HEK293 (cell line): ENCODE measurements around the gene IGSF9B.

ENCODE experiments used
- CTCF ChIA-PET: fragments of 350-600 bp; formaldehyde crosslinking; extraction: SDS; loops from one replicate; lab custom pipeline; 2021; ENCODE audit warnings: antibody characterized with exemption; lab: Yijun Ruan, JAX
- POLR2A ChIA-PET: fragments of 300-600 bp; formaldehyde crosslinking; extraction: SDS; loops from one replicate; lab custom pipeline; 2020; ENCODE audit warnings: antibody characterized with exemption, inconsistent platforms; lab: Yijun Ruan, JAX
- H3K27ac ChIP-seq: fragments of 200-500 bp; sonication (Bioruptor generic); 2 replicates; pipeline ENCODE4 v1.5.1; 2014; ENCODE audit warnings: low read depth, low read length, control low read depth, inconsistent platforms; ENCODE audit errors: extremely low read depth
- H3K36me3 ChIP-seq, 2 experiments: fragments of 200-500 bp in 1 of 2; sonication (Bioruptor generic) in 1 of 2; 1 replicate in 1 of 2; 2 replicates in 1 of 2; pipeline ENCODE4 v1.5.1; 2014 to 2017; ENCODE audit warnings: inconsistent platforms in 2 of 2, low read length in 2 of 2; ENCODE audit not compliant: control insufficient read depth in 2 of 2, insufficient read depth in 1 of 2
- H3K4me1 ChIP-seq: fragments of 200-500 bp; sonication (Bioruptor generic); 2 replicates; pipeline ENCODE4 v1.5.1; 2014; ENCODE audit warnings: mild to moderate bottlenecking, low read length, inconsistent platforms; ENCODE audit not compliant: control insufficient read depth, insufficient read depth
- H3K4me3 ChIP-seq: 2 replicates; pipeline ENCODE4 v1.5.1; 2011; ENCODE audit warnings: low read depth, mild to moderate bottlenecking, control low read depth, low read length, moderate library complexity
- H3K9me3 ChIP-seq: fragments of 200-500 bp; sonication (Bioruptor generic); 2 replicates; pipeline ENCODE4 v1.5.1; 2014; ENCODE audit warnings: low read depth, low read length, inconsistent platforms; ENCODE audit not compliant: control insufficient read depth, insufficient read depth
- AEBP2 ChIP-seq: fragments of 450-650 bp; formaldehyde crosslinking; IDR thresholded peaks from 2 replicates; pipeline ENCODE4 v1.5.1; 2016; ENCODE audit warnings: missing biosample characterization, missing genetic modification characterization, borderline replicate concordance
- BCL11A ChIP-seq: fragments of 450-650 bp; formaldehyde crosslinking; IDR thresholded peaks from 2 replicates; pipeline ENCODE4 v1.5.1; 2016; ENCODE audit warnings: low read depth, missing biosample characterization, missing genetic modification characterization
- ELK4 ChIP-seq: IDR thresholded peaks from 2 replicates; pipeline ENCODE4 v1.6.1; 2011; ENCODE audit warnings: mild to moderate bottlenecking, low read depth, low read length, borderline replicate concordance
- GLI4 ChIP-seq: fragments of 450-650 bp; formaldehyde crosslinking; IDR thresholded peaks from 2 replicates; pipeline ENCODE4 v1.5.1; 2016; ENCODE audit warnings: missing biosample characterization, missing genetic modification characterization
- KLF7 ChIP-seq: fragments of 450-650 bp; formaldehyde crosslinking; IDR thresholded peaks from 2 replicates; pipeline ENCODE4 v1.5.1; 2016; ENCODE audit warnings: missing biosample characterization, missing genetic modification characterization, borderline replicate concordance
- OSR2 ChIP-seq: fragments of 450-650 bp; formaldehyde crosslinking; IDR thresholded peaks from 2 replicates; pipeline ENCODE4 v1.5.1; 2016; ENCODE audit warnings: missing biosample characterization, missing genetic modification characterization
- SALL2 ChIP-seq: fragments of 450-650 bp; formaldehyde crosslinking; IDR thresholded peaks from 2 replicates; pipeline ENCODE4 v1.5.0; 2017; ENCODE audit warnings: missing biosample characterization, mild to moderate bottlenecking, missing genetic modification characterization, borderline replicate concordance
- ZBTB1 ChIP-seq: fragments of 450-650 bp; formaldehyde crosslinking; IDR thresholded peaks from 2 replicates; pipeline ENCODE4 v1.5.1; 2016; ENCODE audit warnings: missing biosample characterization, missing genetic modification characterization
- ZEB2 ChIP-seq: fragments of 450-650 bp; formaldehyde crosslinking; IDR thresholded peaks from 2 replicates; pipeline ENCODE4 v1.5.1; 2016; ENCODE audit warnings: missing biosample characterization, missing genetic modification characterization
- ZFP37 ChIP-seq: fragments of 450-650 bp; formaldehyde crosslinking; IDR thresholded peaks from 2 replicates; pipeline ENCODE4 v1.5.1; 2016; ENCODE audit warnings: missing biosample characterization, missing genetic modification characterization
- ZNF10 ChIP-seq: fragments of 450-650 bp; formaldehyde crosslinking; IDR thresholded peaks from 2 replicates; pipeline ENCODE4 v1.5.1; 2017; ENCODE audit warnings: missing biosample characterization, missing genetic modification characterization
- ZNF140 ChIP-seq: fragments of 450-650 bp; formaldehyde crosslinking; IDR thresholded peaks from 2 replicates; pipeline ENCODE4 v1.5.1; 2016; ENCODE audit warnings: missing biosample characterization, missing genetic modification characterization
- ZNF311 ChIP-seq: fragments of 450-650 bp; formaldehyde crosslinking; IDR thresholded peaks from 2 replicates; pipeline ENCODE4 v1.5.1; 2017; ENCODE audit warnings: missing biosample characterization, missing genetic modification characterization, borderline replicate concordance
- ZNF473 ChIP-seq: fragments of 450-650 bp; formaldehyde crosslinking; IDR thresholded peaks from 2 replicates; pipeline ENCODE4 v1.5.1; 2017; ENCODE audit warnings: missing biosample characterization, missing genetic modification characterization
- ZNF510 ChIP-seq: fragments of 450-650 bp; formaldehyde crosslinking; IDR thresholded peaks from 2 replicates; pipeline ENCODE4 v1.5.1; 2018; ENCODE audit warnings: mild to moderate bottlenecking, missing genetic modification characterization, missing biosample characterization; ENCODE audit not compliant: insufficient replicate concordance
- ZNF624 ChIP-seq: fragments of 450-650 bp; formaldehyde crosslinking; IDR thresholded peaks from 2 replicates; pipeline ENCODE4 v1.5.1; 2017; ENCODE audit warnings: missing biosample characterization, missing genetic modification characterization
- ZNF629 ChIP-seq: fragments of 450-650 bp; formaldehyde crosslinking; IDR thresholded peaks from 2 replicates; pipeline ENCODE4 v1.5.1; 2017; ENCODE audit warnings: missing biosample characterization, missing genetic modification characterization
- ZNF791 ChIP-seq: fragments of 450-650 bp; formaldehyde crosslinking; IDR thresholded peaks from 2 replicates; pipeline ENCODE4 v1.5.1; 2016; ENCODE audit warnings: missing biosample characterization, missing genetic modification characterization
- ZSCAN23 ChIP-seq: fragments of 450-650 bp; formaldehyde crosslinking; IDR thresholded peaks from 2 replicates; pipeline ENCODE4 v1.5.1; 2016; ENCODE audit warnings: missing biosample characterization, missing genetic modification characterization
- TF ChIP-seq, protein P1 (sequence below): fragments of 450-650 bp; formaldehyde crosslinking; IDR thresholded peaks from 2 replicates; pipeline ENCODE4 v1.5.1; 2016; ENCODE audit warnings: missing biosample characterization, missing genetic modification characterization
- TF ChIP-seq, protein P2 (sequence below): fragments of 450-650 bp; formaldehyde crosslinking; IDR thresholded peaks from 2 replicates; pipeline ENCODE4 v1.5.0; 2017; ENCODE audit warnings: missing biosample characterization, missing genetic modification characterization, borderline replicate concordance

Gene IGSF9B

DNA sequence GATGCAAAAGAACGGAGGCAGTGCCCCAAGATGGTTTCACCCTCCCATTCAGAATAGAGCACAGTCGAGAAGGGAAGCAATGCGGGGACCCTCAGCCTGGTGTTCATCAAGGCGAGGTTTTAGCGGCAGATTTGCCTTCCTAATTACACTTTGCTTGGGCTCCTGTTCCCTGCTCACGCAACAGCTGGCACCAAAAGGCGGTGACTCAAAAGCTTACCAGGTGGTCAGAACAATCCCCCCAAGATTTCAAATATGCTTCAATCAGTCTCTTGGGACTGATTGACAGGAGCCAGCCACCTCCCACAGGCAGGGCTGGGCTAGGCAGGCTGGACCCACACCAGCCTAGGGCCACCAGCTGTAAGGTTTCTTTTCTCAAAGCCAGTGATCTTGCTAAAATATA is 14.2 kb downstream of the IGSF9B start:
- Histone ChIP-seq H3K27ac (no peak overlapping the region), H3K36me3 (peaks cover 0 to 30% of the 10 kb centered on the region in 2 experiments; a peak in 1 of 3 replicates), H3K4me1 (no peaks in the 10 kb centered on the region), H3K4me3 (no peak overlapping the region), H3K9me3 (no peaks in the 10 kb centered on the region)
- CTCF ChIA-PET: no interaction called here
- TF ChIP-seq ZNF629 (no peak), SALL2 (tag by site-specific recombination) (no peak), AEBP2 (no peak)
- TF ChIP-seq, protein P1, sequence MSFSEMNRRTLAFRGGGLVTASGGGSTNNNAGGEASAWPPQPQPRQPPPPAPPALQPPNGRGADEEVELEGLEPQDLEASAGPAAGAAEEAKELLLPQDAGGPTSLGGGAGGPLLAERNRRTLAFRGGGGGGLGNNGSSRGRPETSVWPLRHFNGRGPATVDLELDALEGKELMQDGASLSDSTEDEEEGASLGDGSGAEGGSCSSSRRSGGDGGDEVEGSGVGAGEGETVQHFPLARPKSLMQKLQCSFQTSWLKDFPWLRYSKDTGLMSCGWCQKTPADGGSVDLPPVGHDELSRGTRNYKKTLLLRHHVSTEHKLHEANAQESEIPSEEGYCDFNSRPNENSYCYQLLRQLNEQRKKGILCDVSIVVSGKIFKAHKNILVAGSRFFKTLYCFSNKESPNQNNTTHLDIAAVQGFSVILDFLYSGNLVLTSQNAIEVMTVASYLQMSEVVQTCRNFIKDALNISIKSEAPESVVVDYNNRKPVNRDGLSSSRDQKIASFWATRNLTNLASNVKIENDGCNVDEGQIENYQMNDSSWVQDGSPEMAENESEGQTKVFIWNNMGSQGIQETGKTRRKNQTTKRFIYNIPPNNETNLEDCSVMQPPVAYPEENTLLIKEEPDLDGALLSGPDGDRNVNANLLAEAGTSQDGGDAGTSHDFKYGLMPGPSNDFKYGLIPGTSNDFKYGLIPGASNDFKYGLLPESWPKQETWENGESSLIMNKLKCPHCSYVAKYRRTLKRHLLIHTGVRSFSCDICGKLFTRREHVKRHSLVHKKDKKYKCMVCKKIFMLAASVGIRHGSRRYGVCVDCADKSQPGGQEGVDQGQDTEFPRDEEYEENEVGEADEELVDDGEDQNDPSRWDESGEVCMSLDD (tag by site-specific recombination): no peak
- POLR2A ChIA-PET: no interaction called here

DNA sequence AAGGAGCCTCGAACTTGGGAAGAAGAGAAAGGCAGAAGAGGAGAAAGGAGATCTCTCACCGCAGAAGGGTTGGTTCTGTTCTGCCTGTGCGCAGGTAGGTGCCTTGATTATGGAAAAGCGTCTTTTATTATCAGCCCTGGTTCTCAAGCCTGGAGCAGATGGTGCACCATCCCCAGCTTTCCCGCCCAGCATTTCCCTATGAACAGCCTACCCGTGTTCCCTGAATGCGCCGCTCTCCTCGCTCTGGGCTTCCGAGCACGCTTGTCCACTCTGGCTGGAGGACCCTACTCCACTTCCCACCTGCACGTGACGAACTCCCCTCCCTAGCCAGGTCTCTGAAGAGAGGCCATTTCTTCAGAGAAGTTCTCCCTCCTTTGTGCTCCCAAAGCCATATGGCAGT is 15.2 kb downstream of the IGSF9B start:
- TF ChIP-seq ZFP37: no peak
- Histone ChIP-seq H3K9me3 (no peaks in the 10 kb centered on the region), H3K27ac (no peak overlapping the region), H3K4me1 (no peaks in the 10 kb centered on the region), H3K4me3 (no peak overlapping the region), H3K36me3 (peaks cover 0 to 35% of the 10 kb centered on the region in 2 experiments; a peak in 1 of 3 replicates)
- ChIA-PET CTCF (no interaction called here), POLR2A (no interaction called here)

- TF ChIP-seq ZBTB1 (tag by site-specific recombination) (no peak), ZSCAN23 (tag by site-specific recombination) (no peak), ZFP37 (no peak), GLI4 (tag by site-specific recombination) (no peak), KLF7 (no peak), ZNF311 (tag by site-specific recombination) (no peak), OSR2 (tag by site-specific recombination) (no peak), BCL11A (tag by site-specific recombination) (no peak), ZNF140 (tag by site-specific recombination) (no peak), ZNF10 (tag by site-specific recombination) (no peak), ZEB2 (tag by site-specific recombination) (no peak), ZNF473 (tag by site-specific recombination) (no peak), ZNF510 (tag by site-specific recombination) (no peak), ZNF791 (tag by site-specific recombination) (no peak), ELK4 (no peak), ZNF624 (tag by site-specific recombination) (no peak)
- TF ChIP-seq, protein P2, sequence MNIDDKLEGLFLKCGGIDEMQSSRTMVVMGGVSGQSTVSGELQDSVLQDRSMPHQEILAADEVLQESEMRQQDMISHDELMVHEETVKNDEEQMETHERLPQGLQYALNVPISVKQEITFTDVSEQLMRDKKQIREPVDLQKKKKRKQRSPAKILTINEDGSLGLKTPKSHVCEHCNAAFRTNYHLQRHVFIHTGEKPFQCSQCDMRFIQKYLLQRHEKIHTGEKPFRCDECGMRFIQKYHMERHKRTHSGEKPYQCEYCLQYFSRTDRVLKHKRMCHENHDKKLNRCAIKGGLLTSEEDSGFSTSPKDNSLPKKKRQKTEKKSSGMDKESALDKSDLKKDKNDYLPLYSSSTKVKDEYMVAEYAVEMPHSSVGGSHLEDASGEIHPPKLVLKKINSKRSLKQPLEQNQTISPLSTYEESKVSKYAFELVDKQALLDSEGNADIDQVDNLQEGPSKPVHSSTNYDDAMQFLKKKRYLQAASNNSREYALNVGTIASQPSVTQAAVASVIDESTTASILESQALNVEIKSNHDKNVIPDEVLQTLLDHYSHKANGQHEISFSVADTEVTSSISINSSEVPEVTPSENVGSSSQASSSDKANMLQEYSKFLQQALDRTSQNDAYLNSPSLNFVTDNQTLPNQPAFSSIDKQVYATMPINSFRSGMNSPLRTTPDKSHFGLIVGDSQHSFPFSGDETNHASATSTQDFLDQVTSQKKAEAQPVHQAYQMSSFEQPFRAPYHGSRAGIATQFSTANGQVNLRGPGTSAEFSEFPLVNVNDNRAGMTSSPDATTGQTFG: no peak
- TF ChIP-seq, all 188 proteins: peak for 0
- Histone ChIP-seq H3K9me3 (no peaks in the 10 kb centered on the region), H3K36me3 (peaks cover 0 to 33% of the 10 kb centered on the region in 2 experiments; a peak in 1 of 3 replicates), H3K27ac (no peak overlapping the region), H3K4me3 (no peak overlapping the region), H3K4me1 (no peaks in the 10 kb centered on the region)
- POLR2A ChIA-PET: no interaction called here
- CTCF ChIA-PET: no interaction called here
These were observed 16.7 kb downstream of the IGSF9B start for GRCh38 chr11:133940034-133940433.
